Measurements from ENCODE around the gene ENTHD1. TPM values are rescaled to one million over a fixed set of nuclear protein-coding genes. Genes with fewer than 3 reads are reported as not detected.

ENTHD1 gene
- total and polyA plus RNA-seq, 2 donors (not counting 3 experiments of a cell fraction or from before 2014, with no cell fraction given): not detected

GRCh38 chr22:39716534-39716933, 177.0 kb downstream of the ENTHD1 start:
- peaks cover 2 to 4% of the 10 kb centered on the region in 2 experiments for H3K27me3 ChIP-seq (ENCODE audit: control insufficient read depth in 2 of 2, insufficient read depth in 2 of 2, low read length in 2 of 2)
- ChIA-PET POLR2A (no interaction called here), CTCF (interaction anchor here (1.1 kb wide), 1 partner anchor 308 kb away, joined by 4 read pairs; no protein-coding TSS in a partner anchor)
- H3K9ac ChIP-seq (replicated peaks; ENCODE audit: extremely low read depth, insufficient read depth, low read length): no peak overlapping the region
- no peak for DNase-seq (ENCODE audit: low read depth, low spot score)
- intact Hi-C loops (cut with micrococcal nuclease) (no loop called here), dilution Hi-C loops (cut with MboI; ENCODE audit: extremely low pct_ligation_motif_present, low sequenced_read_pairs) (no loop called here)
- no peaks in the 10 kb centered on the region for H3K4me1 ChIP-seq (ENCODE audit: control insufficient read depth, extremely low read depth, insufficient read depth, low read length)
- no peaks in the 10 kb centered on the region for H3K9me3 ChIP-seq (replicated peaks; ENCODE audit: control insufficient read depth, insufficient read depth, low read length)
- H2AFZ ChIP-seq (ENCODE audit: low read depth, low read length): no peak overlapping the region
- H4K20me1 ChIP-seq (replicated peaks; ENCODE audit: control insufficient read depth, extremely low read depth, insufficient read depth, low read length): no peaks in the 10 kb centered on the region
- no peaks in the 10 kb centered on the region for H3K9me1 ChIP-seq (replicated peaks; ENCODE audit: control insufficient read depth, extremely low read depth, insufficient read depth, low read length)
- no peaks in the 10 kb centered on the region for H3K79me2 ChIP-seq (ENCODE audit: control insufficient read depth, insufficient read depth, low read length)
- no peak for FAIRE-seq
- H3K36me3 ChIP-seq (ENCODE audit: control insufficient read depth in 2 of 2, extremely low read depth in 1 of 2, insufficient read depth in 2 of 2, low read length in 2 of 2): no peaks in the 10 kb centered on the region
- TF ChIP-seq EZH2 (IDR thresholded peaks at IDR 0.05; ENCODE audit: borderline replicate concordance, low read depth, low read length, severe bottlenecking) (no peak), MYC (IDR thresholded peaks at IDR 0.05; ENCODE audit: low read depth, low read length) (no peak), MAX (IDR thresholded peaks at IDR 0.05; ENCODE audit: insufficient read depth, insufficient read length) (no peak), POLR2AphosphoS5 (IDR thresholded peaks at IDR 0.05; ENCODE audit: insufficient read depth, low read depth, low read length) (no peak), JUN (IDR thresholded peaks at IDR 0.05; ENCODE audit: borderline replicate concordance, insufficient read depth, insufficient read length, low read depth) (no peak), CTCF (IDR thresholded peaks at IDR 0.05; ENCODE audit: extremely low read depth in 1 of 2, insufficient read depth in 1 of 2, low read depth in 1 of 2, low read length in 2 of 2) (no peak), GATA2 (IDR thresholded peaks at IDR 0.05; ENCODE audit: insufficient read depth, insufficient read length, low read depth, low read length) (no peak), POLR2A (IDR thresholded peaks at IDR 0.05; ENCODE audit: low read depth, low read length) (no peak), FOS (IDR thresholded peaks at IDR 0.05; ENCODE audit: borderline replicate concordance, insufficient read depth, low read length) (no peak)
- H3K4me3 ChIP-seq (replicated peaks in 1 of 3; ENCODE audit: insufficient read depth in 1 of 3, low read depth in 1 of 3, low read length in 3 of 3): no peak overlapping the region
- H3K27ac ChIP-seq (ENCODE audit: insufficient read depth, low read depth, low read length): no peak overlapping the region
- H3K4me2 ChIP-seq (ENCODE audit: insufficient read depth, low read length): no peak overlapping the region
- BruUV-seq (replicated peaks): no TSS peak
